Liver (tissue), 9 donors: Measurements from ENCODE around the gene PTPN18. TPM values are rescaled to one million over a fixed set of nuclear protein-coding genes. Genes with fewer than 3 reads are reported as not detected.

ENCODE experiments used
- DNase-seq: peaks from one replicate; pipeline ENCODE4 v3.0.0-alpha.2; 2017; ENCODE audit warnings: low spot score
- H3K27ac ChIP-seq, 2 donors: one replicate each; pipeline ENCODE4 v1.7.0; 2013; ENCODE audit warnings: inconsistent platforms in 2 of 2, low read length in 2 of 2, control low read depth in 1 of 2, low read depth in 1 of 2, mild to moderate bottlenecking in 1 of 2
- H3K27me3 ChIP-seq, 4 donors: one replicate each; pipeline versions ENCODE4 v1.6.1 to v1.7.0; 2013; ENCODE audit warnings: low read length in 3 of 4, inconsistent platforms in 1 of 4, mild to moderate bottlenecking in 1 of 4, moderate library complexity in 1 of 4; ENCODE audit not compliant: control insufficient read depth in 4 of 4, insufficient read depth in 4 of 4
- H3K36me3 ChIP-seq, 4 donors: one replicate each; pipeline versions ENCODE4 v1.6.1 to v1.7.0; 2013; ENCODE audit warnings: low read length in 3 of 4, mild to moderate bottlenecking in 3 of 4, low read depth in 1 of 4, moderate library complexity in 1 of 4; ENCODE audit not compliant: control insufficient read depth in 4 of 4, insufficient read depth in 3 of 4
- H3K4me1 ChIP-seq, 4 donors: one replicate each; pipeline versions ENCODE4 v1.6.1 to v1.7.0; 2013; ENCODE audit warnings: low read length in 3 of 4, mild to moderate bottlenecking in 3 of 4, moderate library complexity in 1 of 4; ENCODE audit not compliant: control insufficient read depth in 4 of 4, insufficient read depth in 4 of 4
- H3K4me3 ChIP-seq, 3 donors: one replicate each; pipeline versions ENCODE4 v1.6.1 to v1.7.0; 2013; ENCODE audit warnings: low read length in 3 of 3, control low read depth in 1 of 3, low read depth in 1 of 3, mild to moderate bottlenecking in 1 of 3
- H3K9ac ChIP-seq, 2 donors: one replicate each; pipeline ENCODE4 v1.7.0; 2013; ENCODE audit warnings: low read length in 2 of 2, mild to moderate bottlenecking in 2 of 2, moderate library complexity in 2 of 2, control low read depth in 1 of 2, low read depth in 1 of 2
- H3K9me3 ChIP-seq, 4 donors: one replicate each; pipeline versions ENCODE4 v1.6.1 to v1.7.0; 2013; ENCODE audit warnings: low read length in 3 of 4; ENCODE audit not compliant: control insufficient read depth in 4 of 4
- ATF3 ChIP-seq: IDR thresholded peaks from 2 replicates; pipeline ENCODE4 v1.6.1; 2016; ENCODE audit warnings: antibody characterized with exemption
- CTCF ChIP-seq: fragments of 150-350 bp; IDR thresholded peaks from 2 replicates; pipeline ENCODE4 v1.5.1; 2017; ENCODE audit warnings: improper control_type of control experiment, low read depth, low read length; ENCODE audit not compliant: missing input control
- EGR1 ChIP-seq, 2 donors: IDR thresholded peaks; 2 replicates each; pipeline ENCODE4 v1.6.1; 2016 to 2018; ENCODE audit warnings: antibody characterized with exemption in 2 of 2, low read depth in 2 of 2
- FOXA1 ChIP-seq: IDR thresholded peaks from 2 replicates; pipeline ENCODE4 v1.6.1; 2016; ENCODE audit warnings: antibody characterized with exemption
- FOXA2 ChIP-seq: IDR thresholded peaks from 2 replicates; pipeline ENCODE4 v1.6.1; 2016; ENCODE audit warnings: antibody characterized with exemption
- GABPA ChIP-seq, 2 donors: IDR thresholded peaks in 1 of 2; conservative IDR thresholded peaks in 1 of 2; 2 replicates each; pipeline ENCODE4 v1.6.1; 2016; ENCODE audit warnings: antibody characterized with exemption in 2 of 2, mild to moderate bottlenecking in 1 of 2, moderate library complexity in 1 of 2
- HNF4A ChIP-seq, 2 donors: conservative IDR thresholded peaks; 2 replicates each; pipeline ENCODE4 v1.6.1; 2016; ENCODE audit warnings: antibody characterized with exemption in 2 of 2, mild to moderate bottlenecking in 2 of 2
- HNF4G ChIP-seq: IDR thresholded peaks from 2 replicates; pipeline ENCODE4 v1.6.1; 2016; ENCODE audit warnings: antibody characterized with exemption
- JUND ChIP-seq, 2 donors: IDR thresholded peaks; 2 replicates each; pipeline ENCODE4 v1.6.1; 2016; ENCODE audit warnings: antibody characterized with exemption in 2 of 2
- MAX ChIP-seq: IDR thresholded peaks from 2 replicates; pipeline ENCODE4 v1.6.1; 2016; ENCODE audit warnings: antibody characterized with exemption
- NR2F2 ChIP-seq: IDR thresholded peaks from 2 replicates; pipeline ENCODE4 v1.6.1; 2016; ENCODE audit warnings: antibody characterized with exemption
- RAD21 ChIP-seq, 2 donors: IDR thresholded peaks; 2 replicates each; pipeline ENCODE4 v1.6.1; 2016; ENCODE audit warnings: antibody characterized with exemption in 2 of 2, mild to moderate bottlenecking in 2 of 2
- REST ChIP-seq: IDR thresholded peaks from 2 replicates; pipeline ENCODE4 v1.6.1; 2016; ENCODE audit warnings: antibody characterized with exemption, mild to moderate bottlenecking
- RXRA ChIP-seq, 2 donors: IDR thresholded peaks; 2 replicates each; pipeline ENCODE4 v1.6.1; 2017 to 2018; ENCODE audit warnings: antibody characterized with exemption in 2 of 2, mild to moderate bottlenecking in 1 of 2
- SP1 ChIP-seq: IDR thresholded peaks from 2 replicates; pipeline ENCODE4 v1.6.1; 2018; ENCODE audit warnings: antibody characterized with exemption, mild to moderate bottlenecking
- TAF1 ChIP-seq: conservative IDR thresholded peaks from 2 replicates; pipeline ENCODE4 v1.6.1; 2016; ENCODE audit warnings: antibody characterized with exemption, mild to moderate bottlenecking
- YY1 ChIP-seq: IDR thresholded peaks from 2 replicates; pipeline ENCODE4 v1.6.1; 2016; ENCODE audit warnings: antibody characterized with exemption, mild to moderate bottlenecking
- WGBS: extraction: QIAGEN DNeasy Blood & Tissue Kit; methylation state at CpG from one replicate; pipeline ENCODE4 v1.1.7; 2013; 5-methylcytosine and 5-hydroxymethylcytosine counted together
- polyA plus RNA-seq, 2 donors: library from polyadenylated mRNA; stranded (reverse) in 1 of 2; unstranded in 1 of 2; fragments of 200-250 nt in 1 of 2; fragments of >200 nt in 1 of 2; fragmentation: Nextera tagmentation in 1 of 2; extraction: Ambion mirVana in 1 of 2; gene quantifications; one replicate each; pipeline versions ENCODE4 v1.2.1 to v1.2.3, GENCODE V29; 2013 to 2015
- total RNA-seq, 2 donors: library from RNA; depleted of rRNA; stranded (reverse); fragments of >200 nt; gene quantifications; one replicate each; pipeline ENCODE4 v1.2.3, GENCODE V29; 2014
- donor health status: healthy.
- donor health status: healthy.
- donor health status: healthy.
- donor health status: healthy.
- donor health status: healthy.

Gene PTPN18
- total and polyA plus RNA-seq, 4 donors = 14.0 to 28.6 (median 16.7) TPM

- 96% methylated on average over 3 of the region's 3 CpGs for WGBS
- peaks cover 12 to 41% (median 33%) of the 10 kb centered on the region in 4 donors for H3K36me3 ChIP-seq
- H3K4me1 ChIP-seq = peaks cover 0 to 6% (median 3%) of the 10 kb centered on the region in 4 donors
- H3K9ac ChIP-seq = no peak overlapping the region
- no peaks in the 10 kb centered on the region for H3K27me3 ChIP-seq
- H3K9me3 ChIP-seq = no peaks in the 10 kb centered on the region
- no peak for DNase-seq
- no peak overlapping the region for H3K27ac ChIP-seq
- H3K4me3 ChIP-seq = no peak overlapping the region
- TF ChIP-seq RXRA (IDR thresholded peaks at IDR 0.05) = no peak
- no peak for TF ChIP-seq REST
- no peak for TF ChIP-seq SP1
- no peak for TF ChIP-seq FOXA2
- no peak for TF ChIP-seq CTCF
- TF ChIP-seq GABPA (IDR thresholded peaks at IDR 0.05 in 1 of 2, conservative IDR thresholded peaks at IDR 0.05 in 1 of 2) = no peak
- TF ChIP-seq HNF4A (conservative IDR thresholded peaks at IDR 0.05) = no peak
- TF ChIP-seq ATF3 = no peak
- TF ChIP-seq HNF4G = no peak
- no peak for TF ChIP-seq TAF1
- no peak for TF ChIP-seq FOXA1
- TF ChIP-seq EGR1 (IDR thresholded peaks at IDR 0.05; ENCODE audit: low read depth in 2 of 2) = no peak
- TF ChIP-seq NR2F2 = no peak
- no peak for TF ChIP-seq JUND (IDR thresholded peaks at IDR 0.05)
- TF ChIP-seq YY1 = no peak
- TF ChIP-seq RAD21 (IDR thresholded peaks at IDR 0.05) = no peak
Observed at GRCh38 chr2:130349174-130349573, 6.7 kb upstream of the PTPN18 start.

- Histone ChIP-seq H3K27ac (no peak overlapping the region), H3K27me3 (no peaks in the 10 kb centered on the region), H3K4me1 (peaks cover 2 to 19% (median 10%) of the 10 kb centered on the region in 4 donors), H3K9ac (no peak overlapping the region), H3K36me3 (peaks cover 2 to 18% (median 12%) of the 10 kb centered on the region in 4 donors), H3K4me3 (no peak overlapping the region), H3K9me3 (no peaks in the 10 kb centered on the region)
- no peak for DNase-seq
- TF ChIP-seq JUND (IDR thresholded peaks at IDR 0.05) = no peak
- TF ChIP-seq CTCF = no peak
- TF ChIP-seq ATF3 = no peak
- TF ChIP-seq SP1 = no peak
- no peak for TF ChIP-seq GABPA (IDR thresholded peaks at IDR 0.05 in 1 of 2, conservative IDR thresholded peaks at IDR 0.05 in 1 of 2)
- TF ChIP-seq RAD21 (IDR thresholded peaks at IDR 0.05) = no peak
- TF ChIP-seq HNF4G = no peak
- TF ChIP-seq HNF4A (conservative IDR thresholded peaks at IDR 0.05) = no peak
- TF ChIP-seq MAX = no peak
- no peak for TF ChIP-seq FOXA1
- TF ChIP-seq REST = no peak
- no peak for TF ChIP-seq EGR1 (IDR thresholded peaks at IDR 0.05; ENCODE audit: low read depth in 2 of 2)
- WGBS = 75% methylated on average over 7 of the region's 7 CpGs
Observed at GRCh38 chr2:130351711-130352110, 4.1 kb upstream of the PTPN18 start.
